Keratinocyte (primary cell): ENCODE measurements around the gene ZNF184. TPM values are rescaled to one million over a fixed set of nuclear protein-coding genes. Genes with fewer than 3 reads are reported as not detected.

Experiments
- DNase-seq: peaks from one replicate; pipeline ENCODE4 v3.0.0-alpha.2; 2011; ENCODE audit warnings: low read depth, missing footprints, low spot score
- FAIRE-seq: peaks from 2 replicates; lab custom pipeline; 2011; peaks lifted over from hg19 to GRCh38; lab: Jason Lieb, UNC
- H2AFZ ChIP-seq: 2 replicates; pipeline ENCODE4 v1.6.0; 2012; ENCODE audit warnings: low read length, control low read depth, inconsistent platforms; ENCODE audit not compliant: control insufficient read depth
- H3K27ac ChIP-seq: 2 replicates; pipeline ENCODE4 v1.5.1; 2011; ENCODE audit warnings: low read length; ENCODE audit not compliant: control insufficient read depth, insufficient read depth
- H3K27me3 ChIP-seq: 3 replicates; pipeline ENCODE4 v1.6.0; 2011; ENCODE audit warnings: low read length; ENCODE audit not compliant: control insufficient read depth, insufficient read depth; ENCODE audit errors: extremely low read depth
- H3K36me3 ChIP-seq, 2 experiments: 2 replicates in 1 of 2; 3 replicates in 1 of 2; pipeline ENCODE4 v1.5.1; 2011; ENCODE audit warnings: low read length in 2 of 2, mild to moderate bottlenecking in 1 of 2; ENCODE audit not compliant: control insufficient read depth in 2 of 2, insufficient read depth in 2 of 2; ENCODE audit errors: extremely low read depth in 1 of 2
- H3K4me1 ChIP-seq: 3 replicates; pipeline ENCODE4 v1.5.1; 2011; ENCODE audit warnings: low read length; ENCODE audit not compliant: control insufficient read depth, insufficient read depth; ENCODE audit errors: extremely low read depth
- H3K4me2 ChIP-seq: 3 replicates; pipeline ENCODE4 v1.6.0; 2011; ENCODE audit warnings: low read depth, low read length; ENCODE audit not compliant: control insufficient read depth, insufficient read depth; ENCODE audit errors: extremely low read depth
- H3K4me3 ChIP-seq, 3 experiments: fragments of 200-600 bp in 1 of 3; sonication (generic) in 1 of 3; 2 replicates in 2 of 3; 3 replicates in 1 of 3; pipeline ENCODE4 v1.5.1; 2011 to 2016; ENCODE audit warnings: low read length in 3 of 3, mild to moderate bottlenecking in 3 of 3, control low read depth in 2 of 3, inconsistent platforms in 1 of 3, low read depth in 1 of 3, mixed read lengths in 1 of 3, mixed run types in 1 of 3, moderate library complexity in 1 of 3; ENCODE audit not compliant: control insufficient read depth in 2 of 3, insufficient read depth in 2 of 3; ENCODE audit errors: extremely low read depth in 1 of 3
- H3K79me2 ChIP-seq: 2 replicates; pipeline ENCODE4 v1.6.0; 2012; ENCODE audit warnings: low read length; ENCODE audit not compliant: control insufficient read depth, insufficient read depth
- H3K9ac ChIP-seq: 3 replicates; pipeline ENCODE4 v1.6.0; 2011; ENCODE audit warnings: low read length; ENCODE audit not compliant: control insufficient read depth, insufficient read depth; ENCODE audit errors: extremely low read depth
- H3K9me1 ChIP-seq: 3 replicates; pipeline ENCODE4 v1.6.0; 2011; ENCODE audit warnings: low read length; ENCODE audit not compliant: control insufficient read depth, insufficient read depth; ENCODE audit errors: extremely low read depth
- H3K9me3 ChIP-seq: 2 replicates; pipeline ENCODE4 v1.5.1; 2012; ENCODE audit warnings: low read depth, low read length; ENCODE audit not compliant: control insufficient read depth
- H4K20me1 ChIP-seq: 3 replicates; pipeline ENCODE4 v1.6.0; 2011; ENCODE audit warnings: low read length; ENCODE audit not compliant: control insufficient read depth, insufficient read depth; ENCODE audit errors: extremely low read depth
- EZH2 ChIP-seq: IDR thresholded peaks from one replicate; pipeline ENCODE4 v1.6.1; 2012; ENCODE audit warnings: inconsistent platforms, mild to moderate bottlenecking, low read length, moderate library complexity
- dilution Hi-C: fragments of 300-500 bp; cut with MboI; formaldehyde crosslinking; loops from one replicate; pipeline ENCODE4 v1.7.0; 2020; ENCODE audit warnings: low sequenced_read_pairs; ENCODE audit not compliant: extremely low pct_ligation_motif_present
- polyA plus RNA-seq, 5 experiments: library from polyadenylated mRNA; depleted of rRNA in 3 of 5; stranded (reverse) in 3 of 5; stranded (forward) in 1 of 5; unstranded in 1 of 5; fragments of >200 nt; gene quantifications; 1 replicate in 1 of 5; 2 replicates in 3 of 5; 3 replicates in 1 of 5; pipeline versions ENCODE4 v1.2.1 to v1.2.3, GENCODE V29; 2011 to 2012; ENCODE audit warnings: missing spikeins in 2 of 5, low read depth in 1 of 5, low replicate concordance in 1 of 5
- TF ChIP-seq, protein P1 (sequence below), 3 experiments: IDR thresholded peaks in 1 of 3; conservative IDR thresholded peaks in 1 of 3; optimal IDR thresholded peaks in 1 of 3; 2 replicates in 2 of 3; 3 replicates in 1 of 3; pipeline versions ENCODE3 to v1.5.1; 2011; ENCODE audit warnings: low read length in 3 of 3, mild to moderate bottlenecking in 3 of 3, moderate library complexity in 2 of 3, control low read depth in 1 of 3, inconsistent platforms in 1 of 3; ENCODE audit not compliant: insufficient read depth in 2 of 3; ENCODE audit errors: extremely low read depth in 1 of 3

The ZNF184 gene
- polyA plus RNA-seq, 1 donor (not counting 4 experiments of a cell fraction or from before 2014, with no cell fraction given), result 4.3 TPM

DNA sequence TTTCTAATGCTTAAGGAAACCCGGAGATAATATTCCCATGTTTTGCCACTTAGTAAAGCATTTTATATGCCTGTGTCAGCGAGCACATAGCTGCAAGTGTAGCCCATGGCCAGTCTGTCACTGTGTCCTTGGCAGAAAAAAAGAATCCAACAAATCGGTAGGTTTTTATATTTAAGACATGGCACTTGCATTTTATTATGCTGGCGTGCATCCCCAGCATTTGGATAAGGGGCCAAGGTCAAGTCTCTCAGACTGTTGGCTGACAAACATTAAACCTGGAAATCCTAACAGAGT lies 1.2 kb upstream of the ZNF184 start:
- Histone ChIP-seq H2AFZ (no peak overlapping the region), H3K9me1 (peaks cover 3% of the 10 kb centered on the region), H3K4me3 (no peak overlapping the region), H3K79me2 (peaks cover 2% of the 10 kb centered on the region), H3K36me3 (no peaks in the 10 kb centered on the region), H3K9me3 (no peaks in the 10 kb centered on the region), H3K9ac (no peak overlapping the region), H3K27ac (no peak overlapping the region), H4K20me1 (no peaks in the 10 kb centered on the region), H3K4me2 (no peak overlapping the region), H3K27me3 (no peaks in the 10 kb centered on the region), H3K4me1 (peaks cover 18% of the 10 kb centered on the region)
- dilution Hi-C loops, result no loop called here
- TF ChIP-seq, protein P1, sequence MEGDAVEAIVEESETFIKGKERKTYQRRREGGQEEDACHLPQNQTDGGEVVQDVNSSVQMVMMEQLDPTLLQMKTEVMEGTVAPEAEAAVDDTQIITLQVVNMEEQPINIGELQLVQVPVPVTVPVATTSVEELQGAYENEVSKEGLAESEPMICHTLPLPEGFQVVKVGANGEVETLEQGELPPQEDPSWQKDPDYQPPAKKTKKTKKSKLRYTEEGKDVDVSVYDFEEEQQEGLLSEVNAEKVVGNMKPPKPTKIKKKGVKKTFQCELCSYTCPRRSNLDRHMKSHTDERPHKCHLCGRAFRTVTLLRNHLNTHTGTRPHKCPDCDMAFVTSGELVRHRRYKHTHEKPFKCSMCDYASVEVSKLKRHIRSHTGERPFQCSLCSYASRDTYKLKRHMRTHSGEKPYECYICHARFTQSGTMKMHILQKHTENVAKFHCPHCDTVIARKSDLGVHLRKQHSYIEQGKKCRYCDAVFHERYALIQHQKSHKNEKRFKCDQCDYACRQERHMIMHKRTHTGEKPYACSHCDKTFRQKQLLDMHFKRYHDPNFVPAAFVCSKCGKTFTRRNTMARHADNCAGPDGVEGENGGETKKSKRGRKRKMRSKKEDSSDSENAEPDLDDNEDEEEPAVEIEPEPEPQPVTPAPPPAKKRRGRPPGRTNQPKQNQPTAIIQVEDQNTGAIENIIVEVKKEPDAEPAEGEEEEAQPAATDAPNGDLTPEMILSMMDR (optimal IDR thresholded peaks at IDR 0.05 in 1 of 3, IDR thresholded peaks at IDR 0.05 in 1 of 3, conservative IDR thresholded peaks at IDR 0.05 in 1 of 3; ENCODE audit: extremely low read depth in 1 of 3, insufficient read depth in 2 of 3, low read length in 3 of 3), result no peak
- TF ChIP-seq EZH2, result no peak
- FAIRE-seq (no peak), DNase-seq (no peak)

- H3K4me1 ChIP-seq, result peaks cover 8% of the 10 kb centered on the region
- no peak for DNase-seq
- H3K4me3 ChIP-seq, result peak overlapping the region; percentile 56 to 73 (median 62)
- peak overlapping the region; percentile 81 for H2AFZ ChIP-seq
- TF ChIP-seq EZH2, result no peak
- TF ChIP-seq, protein P1 (optimal IDR thresholded peaks at IDR 0.05 in 1 of 3, IDR thresholded peaks at IDR 0.05 in 1 of 3, conservative IDR thresholded peaks at IDR 0.05 in 1 of 3; ENCODE audit: extremely low read depth in 1 of 3, insufficient read depth in 2 of 3, low read length in 3 of 3), result no peak
- no peaks in the 10 kb centered on the region for H3K9me1 ChIP-seq
- H3K9ac ChIP-seq, result peak overlapping the region; percentile 79
- peak overlapping the region; percentile 78 for H3K27ac ChIP-seq
- H3K79me2 ChIP-seq, result peaks cover 2% of the 10 kb centered on the region
- peak; percentile 5 for FAIRE-seq
- no peaks in the 10 kb centered on the region for H4K20me1 ChIP-seq
- peaks cover 0 to 3% of the 10 kb centered on the region in 2 experiments for H3K36me3 ChIP-seq
- H3K4me2 ChIP-seq, result peak overlapping the region; percentile 93
- H3K9me3 ChIP-seq, result no peaks in the 10 kb centered on the region
- dilution Hi-C loops, result no loop called here
- no peaks in the 10 kb centered on the region for H3K27me3 ChIP-seq
Observed at GRCh38 chr6:27472182-27472616, 706 bp downstream of the ZNF184 start.
